AG04450 (cell line): Measurements from ENCODE around the gene COX11. TPM values are rescaled to one million over a fixed set of nuclear protein-coding genes. Genes with fewer than 3 reads are reported as not detected.

Experiments
- CTCF ChIA-PET: fragments of 300-600, 350-600 bp; formaldehyde crosslinking; extraction: SDS; loops from one replicate; lab custom pipeline; 2022; ENCODE audit warnings: antibody characterized with exemption, inconsistent platforms; lab: Charles Lee
- POLR2A ChIA-PET: fragments of 350-600 bp; formaldehyde crosslinking; extraction: SDS; loops from one replicate; lab custom pipeline; 2021; ENCODE audit warnings: antibody characterized with exemption, inconsistent platforms; lab: Yijun Ruan, JAX
- DNase-seq: peaks from one replicate; pipeline ENCODE4 v3.0.0-alpha.2; 2011; ENCODE audit warnings: low read depth, low spot score
- H3K27ac ChIP-seq: one replicate; pipeline ENCODE4 v1.5.1; 2012; ENCODE audit warnings: low read depth, low read length, control low read depth
- H3K27me3 ChIP-seq: one replicate; pipeline ENCODE4 v1.6.0; 2012; ENCODE audit warnings: low read length; ENCODE audit not compliant: control insufficient read depth, insufficient read depth
- H3K4me3 ChIP-seq: 2 replicates; pipeline ENCODE4 v1.5.1; 2011; ENCODE audit warnings: mild to moderate bottlenecking, low read depth, low read length, control low read depth
- H3K9me3 ChIP-seq: 2 replicates; pipeline ENCODE4 v1.5.1; 2012; ENCODE audit warnings: low read length; ENCODE audit not compliant: control insufficient read depth, insufficient read depth
- polyA plus RNA-seq: library from polyadenylated mRNA; depleted of rRNA; stranded (reverse); fragments of >200 nt; gene quantifications from 2 replicates; pipeline ENCODE4 v1.2.3, GENCODE V29; 2011
- TF ChIP-seq, protein P1 (sequence below): IDR thresholded peaks from 2 replicates; pipeline ENCODE4 v1.5.1; 2011; ENCODE audit warnings: low read depth, low read length, control low read depth, inconsistent platforms

Gene COX11
- polyA plus RNA-seq, 1 experiment, result 31.5 TPM

DNA sequence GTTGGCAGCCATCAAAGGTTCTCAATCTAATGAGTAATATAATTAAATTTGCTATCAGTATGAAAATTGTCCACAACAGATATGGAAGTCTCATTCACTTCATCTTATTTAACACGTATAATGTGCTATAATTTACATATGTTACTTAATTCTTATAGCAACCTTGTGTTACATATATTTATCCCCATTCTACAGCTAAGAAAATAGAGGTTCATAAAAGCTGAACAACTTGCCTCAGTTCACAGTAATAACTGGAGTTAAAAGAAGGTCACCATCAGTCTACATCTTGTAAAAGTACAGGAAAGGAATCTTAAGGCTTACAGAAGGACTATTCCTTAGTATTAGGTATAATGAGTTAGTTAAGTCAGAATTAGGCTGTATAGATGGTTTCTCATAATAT lies 28.0 kb upstream of the COX11 start:
- DNase-seq, result no peak
- ChIA-PET POLR2A (no interaction called here), CTCF (interaction anchor here (1.0 kb wide), 1 partner anchor 518 kb away, joined by 3 read pairs; no protein-coding TSS in a partner anchor)
- H3K27me3 ChIP-seq, result no peaks in the 10 kb centered on the region
- no peak overlapping the region for H3K4me3 ChIP-seq
- H3K9me3 ChIP-seq, result no peaks in the 10 kb centered on the region
- H3K27ac ChIP-seq, result no peak overlapping the region
- TF ChIP-seq, protein P1, sequence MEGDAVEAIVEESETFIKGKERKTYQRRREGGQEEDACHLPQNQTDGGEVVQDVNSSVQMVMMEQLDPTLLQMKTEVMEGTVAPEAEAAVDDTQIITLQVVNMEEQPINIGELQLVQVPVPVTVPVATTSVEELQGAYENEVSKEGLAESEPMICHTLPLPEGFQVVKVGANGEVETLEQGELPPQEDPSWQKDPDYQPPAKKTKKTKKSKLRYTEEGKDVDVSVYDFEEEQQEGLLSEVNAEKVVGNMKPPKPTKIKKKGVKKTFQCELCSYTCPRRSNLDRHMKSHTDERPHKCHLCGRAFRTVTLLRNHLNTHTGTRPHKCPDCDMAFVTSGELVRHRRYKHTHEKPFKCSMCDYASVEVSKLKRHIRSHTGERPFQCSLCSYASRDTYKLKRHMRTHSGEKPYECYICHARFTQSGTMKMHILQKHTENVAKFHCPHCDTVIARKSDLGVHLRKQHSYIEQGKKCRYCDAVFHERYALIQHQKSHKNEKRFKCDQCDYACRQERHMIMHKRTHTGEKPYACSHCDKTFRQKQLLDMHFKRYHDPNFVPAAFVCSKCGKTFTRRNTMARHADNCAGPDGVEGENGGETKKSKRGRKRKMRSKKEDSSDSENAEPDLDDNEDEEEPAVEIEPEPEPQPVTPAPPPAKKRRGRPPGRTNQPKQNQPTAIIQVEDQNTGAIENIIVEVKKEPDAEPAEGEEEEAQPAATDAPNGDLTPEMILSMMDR, result no peak

- no peak overlapping the region for H3K27ac ChIP-seq
- DNase-seq, result no peak
- POLR2A ChIA-PET, result no interaction called here
- no peaks in the 10 kb centered on the region for H3K27me3 ChIP-seq
- H3K9me3 ChIP-seq, result no peaks in the 10 kb centered on the region
- TF ChIP-seq, protein P1, result peak; percentile 65
- H3K4me3 ChIP-seq, result no peak overlapping the region
- CTCF ChIA-PET, result interaction anchor here (0.6 to 5.3 kb wide), 51 partner anchors 8 to 534 kb away, joined by 3 to 89 read pairs (median 5); partner anchors contain the start of genes SMIM36 and STXBP4
Measured at GRCh38 chr17:54992797-54993639, 24.6 kb upstream of the COX11 start.

GRCh38 chr17:54991567-54991966 lies 23.1 kb upstream of the COX11 start:
- no peaks in the 10 kb centered on the region for H3K9me3 ChIP-seq
- H3K27me3 ChIP-seq, result no peaks in the 10 kb centered on the region
- no peak for DNase-seq
- CTCF ChIA-PET, result interaction anchor here (0.7 to 5.3 kb wide), 15 partner anchors 9 to 779 kb away, joined by 3 to 89 read pairs (median 22); partner anchors contain the start of genes SMIM36 and STXBP4
- no peak overlapping the region for H3K4me3 ChIP-seq
- POLR2A ChIA-PET, result no interaction called here
- TF ChIP-seq, protein P1, result no peak
- no peak overlapping the region for H3K27ac ChIP-seq

GRCh38 chr17:54990118-54990517 lies 21.7 kb upstream of the COX11 start:
- H3K27ac ChIP-seq, result no peak overlapping the region
- H3K27me3 ChIP-seq, result no peaks in the 10 kb centered on the region
- no peak for DNase-seq
- TF ChIP-seq, protein P1, result no peak
- POLR2A ChIA-PET, result no interaction called here
- CTCF ChIA-PET, result interaction anchor here (1.2 to 5.3 kb wide), 3 partner anchors 304 to 359 kb away, joined by 6 to 81 read pairs (median 40); no protein-coding TSS in a partner anchor
- no peak overlapping the region for H3K4me3 ChIP-seq
- no peaks in the 10 kb centered on the region for H3K9me3 ChIP-seq

DNA sequence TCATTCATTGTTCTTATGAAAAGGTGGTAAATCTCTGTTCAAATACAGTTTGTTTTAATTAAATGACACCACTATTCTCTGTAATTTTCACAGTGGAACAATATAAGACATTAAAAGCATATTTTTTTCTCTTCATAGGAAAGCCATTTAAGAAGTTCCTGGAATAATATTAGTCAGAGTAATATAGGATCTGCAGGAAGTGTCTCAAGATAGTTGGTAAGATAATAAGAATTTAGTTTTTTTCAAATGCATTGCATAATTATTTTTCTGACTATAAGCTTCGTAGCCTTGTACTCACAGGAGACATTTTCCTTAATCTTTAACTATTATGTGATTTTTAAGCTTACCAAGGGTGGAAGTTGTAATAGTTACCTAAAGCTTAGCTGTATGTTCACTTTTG lies 17.0 kb upstream of the COX11 start:
- Histone ChIP-seq H3K9me3 (no peaks in the 10 kb centered on the region), H3K4me3 (no peak overlapping the region), H3K27ac (no peak overlapping the region), H3K27me3 (no peaks in the 10 kb centered on the region)
- ChIA-PET POLR2A (no interaction called here), CTCF (interaction anchor here (0.6 to 1.3 kb wide), 5 partner anchors 8 to 372 kb away, joined by 3 to 11 read pairs (median 4); no protein-coding TSS in a partner anchor)
- DNase-seq, result no peak
- TF ChIP-seq, protein P1, result no peak
